Tibial nerve (tissue), 4 donors: ENCODE results near the gene RGS7.

Experiments
- CTCF ChIP-seq, 5 experiments: fragments of 200-600 bp in 3 of 5; fragments of 450-650 bp in 2 of 5; sonication (generic) in 3 of 5; IDR thresholded peaks; one replicate each; pipeline ENCODE4 v1.5.1; 2016 to 2019; ENCODE audit warnings: antibody characterized with exemption in 5 of 5, mild to moderate bottlenecking in 3 of 5, moderate library complexity in 2 of 5
- EP300 ChIP-seq, 2 donors: sonication (generic); formaldehyde crosslinking; IDR thresholded peaks; one replicate each; pipeline ENCODE4 v1.6.1; 2017; ENCODE audit warnings: antibody characterized with exemption in 2 of 2, mild to moderate bottlenecking in 1 of 2
- POLR2A ChIP-seq, 2 donors: fragments of 450-650 bp; IDR thresholded peaks; one replicate each; pipeline ENCODE4 v1.6.1; 2017; ENCODE audit warnings: antibody characterized with exemption in 2 of 2, mild to moderate bottlenecking in 2 of 2, moderate library complexity in 2 of 2

GRCh38 chr1:241306125-241306790, 50.7 kb downstream of the RGS7 start:
- TF ChIP-seq CTCF (IDR thresholded peaks at IDR 0.05): no peak
- TF ChIP-seq EP300 (IDR thresholded peaks at IDR 0.05): no peak
- TF ChIP-seq POLR2A (IDR thresholded peaks at IDR 0.05): no peak
